Peyer's patch (tissue), 4 donors: ENCODE data around the gene TAS2R3. TPM values are rescaled to one million over a fixed set of nuclear protein-coding genes. Genes with fewer than 3 reads are reported as not detected.
"Not testable (repeated sequence)": the region's sequence is repeated elsewhere in the genome, so short reads cannot be mapped to it uniquely, and the experiment has no call there.

ENCODE experiments used
- DNase-seq, 3 donors: peaks; one replicate each; pipeline ENCODE4 v3.0.0-alpha.2; 2017 to 2019
- H3K27ac ChIP-seq, 4 donors: fragments of 200-600 bp; sonication (generic); one replicate each; pipeline ENCODE4 v1.5.1; 2016 to 2019
- H3K27me3 ChIP-seq, 2 donors: fragments of 200-600 bp; sonication (generic); one replicate each; pipeline ENCODE4 v1.5.1; 2019
- H3K36me3 ChIP-seq, 3 donors: fragments of 200-600 bp; sonication (generic); one replicate each; pipeline ENCODE4 v1.5.1; 2016 to 2019
- H3K4me1 ChIP-seq, 4 donors: fragments of 200-600 bp; sonication (generic); one replicate each; pipeline ENCODE4 v1.5.1; 2016 to 2019
- H3K4me3 ChIP-seq, 4 donors: fragments of 200-600 bp; sonication (generic); 1 replicate in 3 of 4; 2 replicates in 1 of 4; pipeline ENCODE4 v1.5.1; 2016 to 2019; ENCODE audit warnings: mild to moderate bottlenecking in 1 of 4
- H3K9me3 ChIP-seq, 4 donors: fragments of 200-600 bp; sonication (generic); one replicate each; pipeline ENCODE4 v1.5.1; 2016 to 2019; ENCODE audit warnings: mild to moderate bottlenecking in 1 of 4
- POLR2A ChIP-seq, 2 donors: fragments of 450-650 bp; IDR thresholded peaks; one replicate each; pipeline ENCODE4 v1.5.1; 2017; ENCODE audit warnings: antibody characterized with exemption in 2 of 2, mild to moderate bottlenecking in 2 of 2, moderate library complexity in 2 of 2
- total RNA-seq, 4 donors: library from RNA; depleted of rRNA; stranded (reverse); fragments of >200 nt; gene quantifications; one replicate each; pipeline ENCODE4 v1.1.0, GENCODE V29; 2016
- TF ChIP-seq, protein P1 (sequence below), 6 experiments: fragments of 450-650 bp in 4 of 6; fragments of 200-600 bp in 2 of 6; sonication (generic) in 1 of 6; IDR thresholded peaks; one replicate each; pipeline ENCODE4 v1.5.1; 2017 to 2019; ENCODE audit warnings: antibody characterized with exemption in 6 of 6, mild to moderate bottlenecking in 3 of 6, moderate library complexity in 1 of 6

The TAS2R3 gene
- total RNA-seq, 4 donors from 2014 or later: 5.7 to 6.6 (median 6.3) TPM

DNA sequence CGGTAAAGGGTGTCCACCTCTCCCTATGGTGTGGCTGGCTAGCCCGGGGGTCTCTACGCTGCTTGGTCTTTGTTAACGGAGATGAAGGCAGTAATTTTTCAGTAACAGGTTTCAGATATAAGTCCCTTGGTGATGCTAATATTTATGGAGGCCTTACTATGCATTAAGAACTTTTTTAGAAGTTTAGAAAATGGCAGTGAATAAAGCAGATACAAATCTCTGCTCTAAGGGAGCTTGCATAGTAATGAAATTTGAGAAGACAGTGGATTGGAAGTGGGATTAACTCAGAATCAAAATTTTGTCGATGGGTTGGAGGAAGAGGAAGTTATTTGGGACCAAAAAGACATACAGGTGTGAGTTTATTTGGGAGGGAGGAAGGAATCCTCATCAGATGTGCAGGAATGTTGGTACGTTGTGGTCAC lies 25.3 kb upstream of the TAS2R3 start:
- Histone ChIP-seq H3K27ac (peak overlapping the region; percentile 76 to 86 (median 80)), H3K4me3 (peak overlapping the region; percentile 61 to 91 (median 75)), H3K27me3 (no peaks in the 10 kb centered on the region), H3K36me3 (peaks cover 0 to 34% (median under 1%) of the 10 kb centered on the region in 3 donors), H3K9me3 (no peaks in the 10 kb centered on the region), H3K4me1 (peaks cover 0 to 27% (median 3%) of the 10 kb centered on the region in 4 donors)
- TF ChIP-seq, protein P1, sequence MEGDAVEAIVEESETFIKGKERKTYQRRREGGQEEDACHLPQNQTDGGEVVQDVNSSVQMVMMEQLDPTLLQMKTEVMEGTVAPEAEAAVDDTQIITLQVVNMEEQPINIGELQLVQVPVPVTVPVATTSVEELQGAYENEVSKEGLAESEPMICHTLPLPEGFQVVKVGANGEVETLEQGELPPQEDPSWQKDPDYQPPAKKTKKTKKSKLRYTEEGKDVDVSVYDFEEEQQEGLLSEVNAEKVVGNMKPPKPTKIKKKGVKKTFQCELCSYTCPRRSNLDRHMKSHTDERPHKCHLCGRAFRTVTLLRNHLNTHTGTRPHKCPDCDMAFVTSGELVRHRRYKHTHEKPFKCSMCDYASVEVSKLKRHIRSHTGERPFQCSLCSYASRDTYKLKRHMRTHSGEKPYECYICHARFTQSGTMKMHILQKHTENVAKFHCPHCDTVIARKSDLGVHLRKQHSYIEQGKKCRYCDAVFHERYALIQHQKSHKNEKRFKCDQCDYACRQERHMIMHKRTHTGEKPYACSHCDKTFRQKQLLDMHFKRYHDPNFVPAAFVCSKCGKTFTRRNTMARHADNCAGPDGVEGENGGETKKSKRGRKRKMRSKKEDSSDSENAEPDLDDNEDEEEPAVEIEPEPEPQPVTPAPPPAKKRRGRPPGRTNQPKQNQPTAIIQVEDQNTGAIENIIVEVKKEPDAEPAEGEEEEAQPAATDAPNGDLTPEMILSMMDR (IDR thresholded peaks at IDR 0.05): no peak
- TF ChIP-seq POLR2A (IDR thresholded peaks at IDR 0.05): no peak
- no peak for DNase-seq

DNA sequence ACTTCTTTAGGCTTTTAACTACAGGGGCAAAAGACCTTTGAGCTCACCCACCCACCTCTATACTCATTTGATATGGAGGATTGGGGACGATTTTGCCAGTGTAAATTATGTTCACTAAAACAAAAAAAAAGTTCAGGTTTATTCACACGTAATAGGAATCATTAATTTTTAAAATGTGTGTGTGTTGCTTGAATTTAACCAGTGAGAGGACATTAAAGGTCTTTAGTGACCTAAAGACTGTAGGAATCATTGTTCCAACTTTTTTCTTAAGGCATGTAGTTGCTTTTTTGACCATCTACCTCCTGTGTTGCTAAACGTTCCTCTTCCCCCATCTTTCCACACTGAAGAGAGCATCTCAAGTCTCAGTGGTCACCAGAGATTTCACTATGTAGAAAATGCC lies 24.6 kb upstream of the TAS2R3 start:
- no peaks in the 10 kb centered on the region for H3K27me3 ChIP-seq
- DNase-seq: no peak
- peak overlapping the region in 2 of 4 donors; percentile 61 to 87 for H3K4me3 ChIP-seq
- no peak for TF ChIP-seq POLR2A (IDR thresholded peaks at IDR 0.05)
- TF ChIP-seq, protein P1 (IDR thresholded peaks at IDR 0.05): no peak
- peaks cover 2 to 41% (median 5%) of the 10 kb centered on the region in 3 donors for H3K36me3 ChIP-seq
- no peaks in the 10 kb centered on the region for H3K9me3 ChIP-seq
- H3K4me1 ChIP-seq: peaks cover 0 to 27% (median 3%) of the 10 kb centered on the region in 4 donors
- no peak overlapping the region for H3K27ac ChIP-seq

DNA sequence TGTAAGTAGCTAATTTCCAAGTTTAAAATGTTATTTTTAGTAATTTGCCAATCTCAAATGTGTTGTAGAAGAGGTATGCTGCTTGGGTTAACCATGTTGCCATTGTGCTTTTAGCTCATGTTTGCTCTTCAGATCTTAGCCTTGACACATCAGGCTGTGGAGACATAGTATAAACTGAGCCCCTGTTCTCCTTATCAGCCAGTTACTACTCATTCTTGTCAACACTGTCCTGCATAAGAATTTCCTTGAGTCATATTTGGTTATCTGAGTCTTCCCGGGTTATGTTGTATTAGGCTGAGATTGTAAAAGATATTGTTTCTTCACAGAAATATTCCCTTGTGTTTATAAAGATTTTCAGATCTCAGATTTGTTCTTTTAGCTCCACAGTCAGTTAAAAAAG lies 21.7 kb upstream of the TAS2R3 start:
- Histone ChIP-seq H3K27me3 (no peaks in the 10 kb centered on the region), H3K27ac (no peak overlapping the region), H3K9me3 (no peaks in the 10 kb centered on the region), H3K36me3 (peaks cover 2 to 66% (median 5%) of the 10 kb centered on the region in 3 donors), H3K4me1 (peaks cover 0 to 24% (median 3%) of the 10 kb centered on the region in 4 donors), H3K4me3 (no peak overlapping the region)
- DNase-seq: no peak
- TF ChIP-seq POLR2A (IDR thresholded peaks at IDR 0.05): no peak
- TF ChIP-seq, protein P1 (IDR thresholded peaks at IDR 0.05): no peak

DNA sequence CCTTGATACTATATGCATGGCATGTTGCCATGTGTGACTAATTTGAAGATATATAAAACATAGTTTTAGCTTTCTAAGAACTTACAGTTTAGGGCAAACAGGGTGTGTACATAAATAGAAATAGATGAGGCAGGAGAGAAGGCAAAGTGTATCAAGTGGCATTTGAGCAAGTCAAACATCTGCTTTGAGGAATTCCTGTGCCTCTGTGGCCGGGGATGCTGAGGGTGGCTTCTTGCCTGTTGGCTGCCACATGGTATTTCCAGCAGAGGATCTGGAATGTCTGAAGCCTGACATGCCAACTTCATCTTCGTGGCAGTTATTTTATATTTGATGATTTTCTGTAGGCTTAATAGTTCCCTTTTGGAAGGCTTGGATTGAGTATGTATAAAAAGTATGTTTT lies 19.8 kb upstream of the TAS2R3 start:
- Histone ChIP-seq H3K4me1 (peaks cover 0 to 15% (median under 1%) of the 10 kb centered on the region in 4 donors), H3K27me3 (no peaks in the 10 kb centered on the region), H3K4me3 (no peak overlapping the region), H3K9me3 (no peaks in the 10 kb centered on the region), H3K27ac (no peak overlapping the region), H3K36me3 (peaks cover 2 to 85% (median 5%) of the 10 kb centered on the region in 3 donors)
- no peak for DNase-seq
- TF ChIP-seq POLR2A (IDR thresholded peaks at IDR 0.05): no peak
- TF ChIP-seq, protein P1 (IDR thresholded peaks at IDR 0.05): no peak

DNA sequence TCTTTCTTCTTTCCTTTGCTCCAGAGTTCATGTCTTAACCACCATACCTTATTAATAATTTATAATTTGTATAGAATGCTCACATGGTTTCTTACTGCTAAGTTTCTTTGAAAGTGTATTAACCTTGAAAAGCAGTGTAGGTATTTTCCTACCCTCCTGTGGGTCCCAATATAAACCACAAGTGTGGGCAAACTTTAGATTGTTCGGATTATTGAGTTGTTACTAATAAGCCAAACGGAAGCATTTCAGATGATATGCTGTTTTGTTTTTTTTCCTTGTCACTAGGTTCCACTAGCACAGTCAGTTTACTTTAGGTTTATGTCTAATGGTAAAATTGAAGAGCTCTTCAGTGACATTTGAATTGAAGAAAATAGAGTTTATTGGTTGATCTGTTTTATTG lies 15.5 kb upstream of the TAS2R3 start:
- Histone ChIP-seq H3K9me3 (peaks cover 0 to 27% (median 0%) of the 10 kb centered on the region in 4 donors), H3K27ac (no peak overlapping the region), H3K4me1 (no peaks in the 10 kb centered on the region), H3K27me3 (no peaks in the 10 kb centered on the region), H3K36me3 (peaks cover 9 to 95% (median 9%) of the 10 kb centered on the region in 3 donors), H3K4me3 (no peak overlapping the region)
- DNase-seq: no peak
- TF ChIP-seq, protein P1 (IDR thresholded peaks at IDR 0.05): no peak
- TF ChIP-seq POLR2A (IDR thresholded peaks at IDR 0.05): no peak

DNA sequence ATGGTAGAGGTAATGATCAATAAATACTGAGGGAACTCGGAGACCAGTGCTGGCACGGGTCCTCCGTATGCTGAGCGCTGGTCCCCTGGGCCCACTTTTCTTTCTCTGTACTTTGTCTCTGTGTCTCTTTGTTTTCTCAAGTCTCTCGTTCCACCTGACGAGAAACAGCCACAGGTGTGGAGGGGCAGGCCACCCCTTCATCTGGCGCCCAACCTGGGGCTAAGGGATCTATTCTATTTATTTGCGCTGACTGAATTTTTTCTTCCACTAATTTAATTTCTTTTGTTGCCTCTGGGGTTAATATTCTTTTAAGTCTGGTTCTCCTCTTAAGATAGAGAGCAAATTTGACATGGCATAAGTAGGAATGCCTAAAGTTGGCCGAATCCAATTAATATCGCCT lies 12.0 kb upstream of the TAS2R3 start:
- Histone ChIP-seq H3K9me3 (peaks cover 0 to 27% (median 0%) of the 10 kb centered on the region in 4 donors), H3K36me3 (peaks cover 4 to 78% (median 7%) of the 10 kb centered on the region in 3 donors)
- not testable (repeated sequence) for H3K4me3 ChIP-seq, H3K27me3 ChIP-seq, H3K4me1 ChIP-seq, DNase-seq, H3K27ac ChIP-seq
